HUES48 (cell line): ENCODE measurements around the gene NOD1.

Experiments
- H3K27ac ChIP-seq: one replicate; pipeline ENCODE4 v1.7.0; 2013; ENCODE audit warnings: low read depth, low read length, inconsistent platforms
- H3K27me3 ChIP-seq: 2 replicates; pipeline ENCODE4 v1.6.1; 2013; ENCODE audit warnings: mild to moderate bottlenecking, low read length; ENCODE audit not compliant: control insufficient read depth, insufficient read depth
- H3K36me3 ChIP-seq: 2 replicates; pipeline ENCODE4 v1.6.1; 2013; ENCODE audit warnings: low read length; ENCODE audit not compliant: control insufficient read depth, insufficient read depth
- H3K4me1 ChIP-seq: 2 replicates; pipeline ENCODE4 v1.6.1; 2013; ENCODE audit warnings: mild to moderate bottlenecking, low read length; ENCODE audit not compliant: control insufficient read depth, insufficient read depth
- H3K4me3 ChIP-seq: 2 replicates; pipeline ENCODE4 v1.5.1; 2013; ENCODE audit warnings: mild to moderate bottlenecking, low read depth, low read length
- H3K9ac ChIP-seq: 2 replicates; pipeline ENCODE4 v1.6.1; 2013; ENCODE audit warnings: mild to moderate bottlenecking, low read depth, low read length, moderate library complexity
- H3K9me3 ChIP-seq: 2 replicates; pipeline ENCODE4 v1.6.1; 2013; ENCODE audit warnings: low read length; ENCODE audit not compliant: control insufficient read depth, insufficient read depth

NOD1 gene

GRCh38 chr7:30445770-30446169, 32.8 kb downstream of the NOD1 start:
- no peaks in the 10 kb centered on the region for H3K9me3 ChIP-seq
- H3K27ac ChIP-seq = no peak overlapping the region
- H3K4me1 ChIP-seq = peaks cover 7% of the 10 kb centered on the region
- H3K36me3 ChIP-seq = 0 out of 2 replicates have a peak, but pooled peaks cover 3% of the 10 kb centered on the region
- H3K27me3 ChIP-seq = no peaks in the 10 kb centered on the region
- H3K4me3 ChIP-seq = no peak overlapping the region
- H3K9ac ChIP-seq = no peak overlapping the region

GRCh38 chr7:30437823-30438574, 40.6 kb downstream of the NOD1 start:
- H3K9ac ChIP-seq = no peak overlapping the region
- peaks cover 5% of the 10 kb centered on the region; the same call in 1 of the 2 replicates for H3K9me3 ChIP-seq
- H3K4me1 ChIP-seq = peaks cover 13% of the 10 kb centered on the region
- H3K4me3 ChIP-seq = no peak overlapping the region
- H3K36me3 ChIP-seq = no peaks in the 10 kb centered on the region; the same call in 1 of the 2 replicates
- H3K27ac ChIP-seq = no peak overlapping the region
- no peaks in the 10 kb centered on the region for H3K27me3 ChIP-seq

GRCh38 chr7:30436518-30436917, 42.1 kb downstream of the NOD1 start:
- Histone ChIP-seq H3K27ac (no peak overlapping the region), H3K36me3 (no peaks in the 10 kb centered on the region; the same call in 1 of the 2 replicates), H3K4me1 (peaks cover 22% of the 10 kb centered on the region), H3K4me3 (no peak overlapping the region), H3K9ac (no peak overlapping the region), H3K27me3 (no peaks in the 10 kb centered on the region), H3K9me3 (peaks cover 5% of the 10 kb centered on the region; the same call in 1 of the 2 replicates)

GRCh38 chr7:30436046-30436445, 42.5 kb downstream of the NOD1 start:
- Histone ChIP-seq H3K9me3 (peaks cover 5% of the 10 kb centered on the region; the same call in 1 of the 2 replicates), H3K36me3 (no peaks in the 10 kb centered on the region; the same call in 1 of the 2 replicates), H3K27ac (no peak overlapping the region), H3K27me3 (no peaks in the 10 kb centered on the region), H3K4me1 (peaks cover 22% of the 10 kb centered on the region), H3K9ac (no peak overlapping the region), H3K4me3 (no peak overlapping the region)

- Histone ChIP-seq H3K9ac (no peak overlapping the region), H3K27ac (no peak overlapping the region), H3K4me1 (peaks cover 22% of the 10 kb centered on the region), H3K36me3 (peaks cover under 1% of the 10 kb centered on the region; the same call in 1 of the 2 replicates), H3K9me3 (peaks cover 5% of the 10 kb centered on the region; the same call in 1 of the 2 replicates), H3K4me3 (no peak overlapping the region), H3K27me3 (no peaks in the 10 kb centered on the region)
Observed at GRCh38 chr7:30434140-30434799, 44.3 kb downstream of the NOD1 start.

- Histone ChIP-seq H3K36me3 (peaks cover 4% of the 10 kb centered on the region; the same call in 1 of the 2 replicates), H3K4me1 (peaks cover 22% of the 10 kb centered on the region), H3K4me3 (no peak overlapping the region), H3K9me3 (peaks cover 5% of the 10 kb centered on the region; the same call in 1 of the 2 replicates), H3K27ac (peak overlapping the region; percentile 71), H3K27me3 (no peaks in the 10 kb centered on the region), H3K9ac (no peak overlapping the region)
Observed at GRCh38 chr7:30433506-30433905, 45.1 kb downstream of the NOD1 start.

- H3K9me3 ChIP-seq = 0 out of 2 replicates have a peak, but pooled peaks cover under 1% of the 10 kb centered on the region
- peaks cover 22% of the 10 kb centered on the region for H3K4me1 ChIP-seq
- no peak overlapping the region for H3K4me3 ChIP-seq
- H3K27ac ChIP-seq = peak overlapping the region; percentile 81
- H3K27me3 ChIP-seq = no peaks in the 10 kb centered on the region
- peaks cover 4% of the 10 kb centered on the region; the same call in 1 of the 2 replicates for H3K36me3 ChIP-seq
- no peak overlapping the region for H3K9ac ChIP-seq
Observed at GRCh38 chr7:30433082-30433481, 45.5 kb downstream of the NOD1 start.

- Histone ChIP-seq H3K27me3 (no peaks in the 10 kb centered on the region), H3K4me1 (peaks cover 22% of the 10 kb centered on the region), H3K9ac (no peak overlapping the region), H3K9me3 (no peaks in the 10 kb centered on the region), H3K4me3 (no peak overlapping the region), H3K36me3 (peaks cover 4% of the 10 kb centered on the region; the same call in 1 of the 2 replicates), H3K27ac (no peak overlapping the region)
Observed at GRCh38 chr7:30430777-30431176, 47.8 kb downstream of the NOD1 start.

GRCh38 chr7:30430276-30430675, 48.3 kb downstream of the NOD1 start:
- H3K4me1 ChIP-seq = peaks cover 22% of the 10 kb centered on the region
- no peak overlapping the region for H3K9ac ChIP-seq
- H3K36me3 ChIP-seq = peaks cover 8% of the 10 kb centered on the region; the same call in 1 of the 2 replicates
- no peak overlapping the region for H3K4me3 ChIP-seq
- no peaks in the 10 kb centered on the region for H3K27me3 ChIP-seq
- H3K27ac ChIP-seq = no peak overlapping the region
- no peaks in the 10 kb centered on the region for H3K9me3 ChIP-seq

- Histone ChIP-seq H3K4me3 (no peak overlapping the region), H3K9ac (no peak overlapping the region), H3K36me3 (peaks cover 11% of the 10 kb centered on the region; the same call in 1 of the 2 replicates), H3K27ac (no peak overlapping the region), H3K9me3 (no peaks in the 10 kb centered on the region), H3K27me3 (no peaks in the 10 kb centered on the region), H3K4me1 (peaks cover 19% of the 10 kb centered on the region)
Observed at GRCh38 chr7:30429156-30429530, 49.4 kb downstream of the NOD1 start.
